GM06990 (cell line): ENCODE data around the gene LINC01488.

Source experiments
- DNase-seq: peaks from one replicate; pipeline ENCODE4 v3.0.0-alpha.2; 2011; ENCODE audit not compliant: insufficient read length; ENCODE audit errors: extremely low read depth
- H3K27me3 ChIP-seq: replicated peaks from 2 replicates; pipeline ENCODE4 v1.6.0; 2011; ENCODE audit warnings: low read length; ENCODE audit not compliant: control insufficient read depth, insufficient read depth
- H3K36me3 ChIP-seq: 2 replicates; pipeline ENCODE4 v1.5.1; 2011; ENCODE audit warnings: low read length; ENCODE audit not compliant: control insufficient read depth, insufficient read depth
- H3K4me3 ChIP-seq: replicated peaks from 2 replicates; pipeline ENCODE4 v1.5.1; 2011; ENCODE audit warnings: low read depth, mild to moderate bottlenecking, control low read depth, low read length
- TF ChIP-seq, protein P1 (sequence below): IDR thresholded peaks from 2 replicates; pipeline ENCODE4 v1.5.1; 2011; ENCODE audit warnings: low read length, control low read depth, mild to moderate bottlenecking, inconsistent platforms; ENCODE audit not compliant: insufficient read depth, poor library complexity, severe bottlenecking

LINC01488 gene

DNA sequence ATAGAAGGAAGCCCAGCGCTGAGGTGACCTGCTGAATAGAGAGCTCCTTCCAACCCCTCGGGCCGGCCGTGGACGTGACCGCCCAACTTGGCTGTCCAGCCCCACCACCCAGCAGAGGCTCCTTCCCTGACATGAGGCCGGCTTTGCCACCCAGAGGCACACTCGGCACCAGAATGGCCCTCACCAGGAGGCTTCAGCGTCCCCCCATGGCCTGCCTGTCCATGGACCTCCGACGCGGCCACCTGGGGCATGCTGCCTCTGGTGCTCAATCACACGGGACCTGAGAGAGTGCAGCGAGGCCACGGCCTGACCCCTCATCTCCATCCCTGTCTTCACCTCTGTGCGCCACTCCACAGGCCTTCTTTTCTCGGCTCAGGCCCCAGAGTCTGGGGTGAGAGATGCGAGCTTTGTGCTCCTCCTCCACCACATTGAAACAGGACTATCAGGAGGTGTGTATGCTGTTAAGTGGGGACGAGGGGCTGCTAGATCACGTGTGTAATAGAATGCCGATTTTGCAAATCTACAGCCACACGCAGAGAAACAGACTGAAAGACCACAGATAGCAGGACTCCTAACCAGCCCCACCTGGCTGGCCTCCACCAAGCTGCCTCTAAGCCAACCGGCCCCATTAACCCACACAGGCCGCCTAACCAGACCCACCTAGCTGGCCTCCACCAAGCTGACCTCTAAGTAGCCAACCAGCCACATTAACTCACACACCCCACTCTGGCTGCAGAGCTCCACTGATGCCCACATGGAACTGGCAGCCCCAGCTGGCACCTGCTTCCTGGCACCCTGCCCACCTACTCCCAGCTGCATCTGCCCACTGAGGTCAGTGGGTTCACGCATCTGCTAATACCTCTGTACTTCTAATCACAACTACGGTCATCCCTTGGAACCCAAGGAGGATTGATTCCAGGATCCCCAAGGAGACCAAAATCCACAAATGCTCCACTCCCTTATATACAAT is 20.7 kb downstream of the LINC01488 start:
- DNase-seq, result no peak
- TF ChIP-seq, protein P1, sequence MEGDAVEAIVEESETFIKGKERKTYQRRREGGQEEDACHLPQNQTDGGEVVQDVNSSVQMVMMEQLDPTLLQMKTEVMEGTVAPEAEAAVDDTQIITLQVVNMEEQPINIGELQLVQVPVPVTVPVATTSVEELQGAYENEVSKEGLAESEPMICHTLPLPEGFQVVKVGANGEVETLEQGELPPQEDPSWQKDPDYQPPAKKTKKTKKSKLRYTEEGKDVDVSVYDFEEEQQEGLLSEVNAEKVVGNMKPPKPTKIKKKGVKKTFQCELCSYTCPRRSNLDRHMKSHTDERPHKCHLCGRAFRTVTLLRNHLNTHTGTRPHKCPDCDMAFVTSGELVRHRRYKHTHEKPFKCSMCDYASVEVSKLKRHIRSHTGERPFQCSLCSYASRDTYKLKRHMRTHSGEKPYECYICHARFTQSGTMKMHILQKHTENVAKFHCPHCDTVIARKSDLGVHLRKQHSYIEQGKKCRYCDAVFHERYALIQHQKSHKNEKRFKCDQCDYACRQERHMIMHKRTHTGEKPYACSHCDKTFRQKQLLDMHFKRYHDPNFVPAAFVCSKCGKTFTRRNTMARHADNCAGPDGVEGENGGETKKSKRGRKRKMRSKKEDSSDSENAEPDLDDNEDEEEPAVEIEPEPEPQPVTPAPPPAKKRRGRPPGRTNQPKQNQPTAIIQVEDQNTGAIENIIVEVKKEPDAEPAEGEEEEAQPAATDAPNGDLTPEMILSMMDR, result no peak
- no peaks in the 10 kb centered on the region for H3K27me3 ChIP-seq
- no peak overlapping the region for H3K4me3 ChIP-seq
- no peaks in the 10 kb centered on the region for H3K36me3 ChIP-seq

DNA sequence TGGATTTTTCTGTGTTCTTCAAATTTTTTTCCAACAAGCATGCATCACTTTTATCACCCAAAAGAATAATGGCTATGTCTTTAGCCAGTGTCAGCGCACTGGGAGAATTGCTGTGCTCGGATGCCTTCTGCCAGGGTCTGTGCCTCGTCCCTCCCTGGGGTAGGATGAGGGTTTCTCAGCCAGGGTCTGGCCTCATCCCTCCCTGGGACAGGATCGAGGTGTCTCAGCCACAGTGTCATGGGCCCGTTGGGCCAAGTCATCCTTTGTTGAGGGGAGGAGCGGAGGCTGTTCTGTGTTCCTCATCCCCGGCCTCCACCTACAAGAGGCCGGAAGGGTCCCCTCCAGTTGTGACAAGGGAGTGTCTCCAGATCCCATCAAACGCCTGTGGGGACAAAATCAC is 22.7 kb downstream of the LINC01488 start:
- H3K4me3 ChIP-seq, result no peak overlapping the region
- TF ChIP-seq, protein P1, result no peak
- DNase-seq, result no peak
- no peaks in the 10 kb centered on the region for H3K27me3 ChIP-seq
- no peaks in the 10 kb centered on the region for H3K36me3 ChIP-seq

DNA sequence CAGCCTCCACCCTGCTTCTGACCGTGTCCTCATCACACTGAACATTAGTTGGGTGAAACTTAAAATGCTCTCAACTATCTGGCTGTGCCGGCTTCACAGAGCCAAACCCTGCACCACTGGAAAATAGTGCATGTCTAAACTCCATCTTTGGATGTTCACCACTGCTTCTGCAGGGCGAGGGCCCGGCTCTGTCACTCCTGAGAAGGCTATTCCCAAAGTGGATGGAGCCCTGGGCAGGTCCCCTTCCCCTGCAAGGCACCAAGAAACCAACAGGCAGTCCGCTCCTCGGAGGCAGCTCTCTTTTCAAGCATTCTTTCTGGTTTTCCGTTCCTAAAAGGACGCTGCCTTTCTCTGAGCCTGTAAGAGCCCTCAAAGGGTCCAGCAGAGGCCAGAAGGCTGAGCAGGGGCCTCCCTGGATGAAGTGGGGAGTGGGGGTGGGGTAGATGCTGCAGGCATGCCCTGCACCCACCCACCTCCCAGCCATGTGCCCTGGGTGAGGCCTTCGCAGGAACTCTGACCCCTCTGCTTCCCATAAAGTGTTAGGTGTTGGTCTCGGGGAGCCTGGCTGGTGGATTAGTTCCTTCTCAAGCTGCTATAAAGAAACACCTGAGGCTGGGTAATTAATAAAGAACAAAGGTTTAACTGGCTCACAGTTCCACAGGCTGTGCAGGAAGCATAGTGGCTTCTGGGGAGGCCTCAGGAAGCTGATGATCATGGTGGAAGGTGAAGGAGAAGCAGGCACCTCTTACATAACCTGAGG is 23.3 kb downstream of the LINC01488 start:
- no peak for DNase-seq
- TF ChIP-seq, protein P1, result no peak
- Histone ChIP-seq H3K36me3 (no peaks in the 10 kb centered on the region), H3K4me3 (no peak overlapping the region), H3K27me3 (no peaks in the 10 kb centered on the region; the same call in 1 of the 2 replicates)

DNA sequence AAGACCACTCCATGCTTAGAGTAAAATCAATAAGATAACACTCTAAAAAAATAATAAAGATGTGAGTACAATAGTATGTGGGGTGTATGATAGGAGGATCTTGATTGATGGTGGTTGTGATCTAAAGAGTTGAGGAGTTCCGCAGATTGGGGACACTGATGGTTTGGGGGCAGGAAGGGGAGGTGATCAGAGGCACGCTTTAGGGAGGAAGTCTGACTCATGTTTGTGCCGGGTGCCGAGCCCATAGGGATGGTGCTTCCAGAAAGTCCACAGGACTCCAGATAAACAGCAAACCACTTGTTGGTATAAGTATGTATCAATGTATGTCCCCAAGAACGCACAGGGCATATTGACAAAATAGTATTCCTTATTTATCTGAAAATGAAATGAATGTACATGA is 27.5 kb downstream of the LINC01488 start:
- Histone ChIP-seq H3K27me3 (peaks cover 3% of the 10 kb centered on the region; the same call in 1 of the 2 replicates), H3K4me3 (no peak overlapping the region), H3K36me3 (no peaks in the 10 kb centered on the region)
- TF ChIP-seq, protein P1, result no peak
- no peak for DNase-seq

DNA sequence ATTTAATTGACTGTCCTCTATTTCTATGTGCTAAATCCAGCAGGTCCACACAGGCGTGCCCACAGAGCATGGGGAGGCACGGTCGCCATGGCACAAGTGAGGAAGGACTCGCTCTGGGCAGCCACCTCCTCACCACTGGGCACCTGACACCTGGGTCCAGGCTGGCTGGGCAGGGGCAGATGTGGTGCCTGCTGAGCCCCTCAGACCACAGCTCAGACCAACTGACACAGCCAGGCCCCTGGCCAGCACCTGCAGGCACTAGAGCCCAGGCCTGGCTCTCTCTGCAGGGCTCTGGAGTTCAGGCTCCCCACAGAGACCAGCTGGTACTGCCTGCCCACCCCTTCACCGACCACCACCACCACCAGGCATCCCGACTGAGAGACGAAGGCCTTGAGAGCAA is 27.9 kb downstream of the LINC01488 start:
- peaks cover 3% of the 10 kb centered on the region; the same call in 1 of the 2 replicates for H3K27me3 ChIP-seq
- H3K36me3 ChIP-seq, result no peaks in the 10 kb centered on the region
- TF ChIP-seq, protein P1, result no peak
- no peak for DNase-seq
- no peak overlapping the region for H3K4me3 ChIP-seq
